Measurements from ENCODE around the gene AGBL1.

- TF ChIP-seq CTCF (IDR thresholded peaks at IDR 0.05) (no peak), POLR2A (IDR thresholded peaks at IDR 0.05) (no peak)
Measured at GRCh38 chr15:86446253-86446640, 366.6 kb downstream of the AGBL1 start.
